GM23248 (cell line): Measurements from ENCODE around the gene ZNF14.

Experiments
- EZH2 ChIP-seq: fragments of 200-600 bp; sonication (generic); IDR thresholded peaks from 2 replicates; pipeline ENCODE4 v1.6.1; 2018; ENCODE audit warnings: antibody characterized with exemption, mild to moderate bottlenecking; ENCODE audit not compliant: insufficient read depth, poor library complexity, severe bottlenecking
- EZH2phosphoT487 ChIP-seq: fragments of 200-600 bp; sonication (generic); IDR thresholded peaks from 2 replicates; pipeline ENCODE4 v1.6.1; 2018; ENCODE audit warnings: antibody characterized with exemption, moderate library complexity, mild to moderate bottlenecking, low read depth; ENCODE audit not compliant: insufficient read depth

GRCh38 chr19:19774354-19775033 lies 41.6 kb upstream of the ZNF14 start:
- TF ChIP-seq EZH2, result no peak
- TF ChIP-seq EZH2phosphoT487, result no peak
